GM12878 (cell line): Measurements from ENCODE around the gene SNAPC2.

ENCODE experiments used
- ATF7 ChIP-seq: fragments of 450-650 bp; IDR thresholded peaks from 2 replicates; pipeline ENCODE4 v1.6.1; 2016; ENCODE audit warnings: low read depth, mild to moderate bottlenecking
- BCL11A ChIP-seq: IDR thresholded peaks from 2 replicates; pipeline ENCODE4 v1.6.1; 2011; ENCODE audit warnings: low read depth, low read length
- CTCF ChIP-seq, 3 experiments: IDR thresholded peaks in 2 of 3; conservative IDR thresholded peaks in 1 of 3; 2 replicates each; pipeline ENCODE4 v1.5.1; 2011; ENCODE audit warnings: low read depth in 3 of 3, low read length in 3 of 3, mild to moderate bottlenecking in 3 of 3, control low read depth in 2 of 3, moderate library complexity in 2 of 3, inconsistent platforms in 1 of 3, mixed read lengths in 1 of 3; ENCODE audit not compliant: control insufficient read depth in 2 of 3, insufficient read depth in 1 of 3; ENCODE audit errors: extremely low read depth in 1 of 3
- EZH2 ChIP-seq: IDR thresholded peaks from 2 replicates; pipeline ENCODE4 v1.6.1; 2012; ENCODE audit warnings: low read depth, mild to moderate bottlenecking, control low read depth, inconsistent platforms, low read length, borderline replicate concordance; ENCODE audit not compliant: control insufficient read depth
- IKZF1 ChIP-seq: fragments of 450-650 bp; conservative IDR thresholded peaks from 2 replicates; pipeline ENCODE4 v1.6.1; 2017; ENCODE audit warnings: antibody characterized with exemption, mild to moderate bottlenecking
- JUND ChIP-seq: IDR thresholded peaks from 2 replicates; pipeline ENCODE4 v1.6.1; 2012; ENCODE audit warnings: low read depth, mild to moderate bottlenecking, low read length, improper control_type of control experiment, moderate library complexity
- NFYB ChIP-seq: IDR thresholded peaks from 2 replicates; pipeline ENCODE4 v1.6.1; 2011; ENCODE audit warnings: low read depth, mild to moderate bottlenecking, low read length, improper control_type of control experiment, moderate library complexity; ENCODE audit not compliant: insufficient read depth
- POLR2A ChIP-seq: IDR thresholded peaks from 2 replicates; pipeline ENCODE4 v1.6.1; 2011; ENCODE audit warnings: low read depth, mild to moderate bottlenecking, low read length
- RAD21 ChIP-seq: IDR thresholded peaks from 2 replicates; pipeline ENCODE4 v1.6.1; 2011; ENCODE audit warnings: mild to moderate bottlenecking, low read depth, low read length, moderate library complexity; ENCODE audit not compliant: insufficient read depth
- SPI1 ChIP-seq: IDR thresholded peaks from 2 replicates; pipeline ENCODE4 v1.6.1; 2011; ENCODE audit warnings: low read depth, mild to moderate bottlenecking, low read length, moderate library complexity, borderline replicate concordance; ENCODE audit not compliant: insufficient read depth
- ZBTB33 ChIP-seq: fragments of 450-650 bp; IDR thresholded peaks from 2 replicates; pipeline ENCODE4 v1.6.1; 2017; ENCODE audit warnings: mild to moderate bottlenecking
- TF ChIP-seq, protein P1 (sequence below): IDR thresholded peaks from 2 replicates; pipeline ENCODE4 v1.6.1; 2011; ENCODE audit warnings: low read depth, low read length, improper control_type of control experiment, borderline replicate concordance

DNA sequence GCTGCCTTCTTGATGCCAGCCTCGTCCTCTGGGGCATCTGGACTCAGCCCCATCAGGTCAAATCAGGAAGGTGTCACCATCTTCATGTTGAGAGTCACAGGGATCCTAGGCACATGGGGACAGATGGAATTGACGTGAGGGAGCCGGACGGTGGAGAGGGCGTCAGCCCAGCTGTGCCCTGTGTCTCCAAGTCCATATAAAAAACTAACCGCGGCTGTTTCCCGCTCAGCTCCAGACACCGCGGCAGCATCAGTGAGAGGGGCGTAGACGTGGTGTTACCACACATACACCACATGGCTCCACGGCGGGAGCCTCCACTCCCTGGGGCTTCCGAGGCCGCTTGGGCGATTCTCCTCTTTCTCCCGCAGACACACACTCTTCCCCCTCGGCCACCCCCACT is 40.3 kb upstream of the SNAPC2 start:
- no peak for TF ChIP-seq ZBTB33
- TF ChIP-seq NFYB = no peak
- TF ChIP-seq JUND = no peak
- TF ChIP-seq EZH2 = no peak
- TF ChIP-seq BCL11A = no peak
- TF ChIP-seq CTCF (IDR thresholded peaks at IDR 0.05 in 2 of 3, conservative IDR thresholded peaks at IDR 0.05 in 1 of 3; ENCODE audit: control insufficient read depth in 2 of 3, extremely low read depth in 1 of 3, insufficient read depth in 1 of 3, low read depth in 3 of 3, low read length in 3 of 3) = no peak
- no peak for TF ChIP-seq SPI1
- TF ChIP-seq POLR2A = no peak
- TF ChIP-seq, protein P1, sequence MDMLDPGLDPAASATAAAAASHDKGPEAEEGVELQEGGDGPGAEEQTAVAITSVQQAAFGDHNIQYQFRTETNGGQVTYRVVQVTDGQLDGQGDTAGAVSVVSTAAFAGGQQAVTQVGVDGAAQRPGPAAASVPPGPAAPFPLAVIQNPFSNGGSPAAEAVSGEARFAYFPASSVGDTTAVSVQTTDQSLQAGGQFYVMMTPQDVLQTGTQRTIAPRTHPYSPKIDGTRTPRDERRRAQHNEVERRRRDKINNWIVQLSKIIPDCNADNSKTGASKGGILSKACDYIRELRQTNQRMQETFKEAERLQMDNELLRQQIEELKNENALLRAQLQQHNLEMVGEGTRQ = no peak
- no peak for TF ChIP-seq RAD21
- TF ChIP-seq ATF7 = no peak
- no peak for TF ChIP-seq IKZF1
